Erythroblast (primary cell): ENCODE measurements around the gene AGMO.

Source experiments
- DNase-seq, 2 experiments: peaks; one replicate each; lab custom pipeline; 2025; lab: John Stamatoyannopoulos, UW
- GATA1 ChIP-seq: IDR thresholded peaks from 2 replicates; pipeline ENCODE4 v1.6.1; 2011; ENCODE audit warnings: low read depth, mild to moderate bottlenecking, control low read depth, low read length, moderate library complexity
- POLR2A ChIP-seq: IDR thresholded peaks from 2 replicates; pipeline ENCODE4 v1.6.1; 2011; ENCODE audit warnings: mild to moderate bottlenecking, low read length

The AGMO gene

GRCh38 chr7:15504351-15504750 lies 57.5 kb downstream of the AGMO start:
- no peak for DNase-seq
- TF ChIP-seq POLR2A = no peak
- no peak for TF ChIP-seq GATA1

GRCh38 chr7:15503603-15504290 lies 58.1 kb downstream of the AGMO start:
- TF ChIP-seq POLR2A = no peak
- TF ChIP-seq GATA1 = no peak
- DNase-seq = no peak

- DNase-seq = no peak
- no peak for TF ChIP-seq GATA1
- TF ChIP-seq POLR2A = no peak
Observed at GRCh38 chr7:15498465-15498864, 63.4 kb downstream of the AGMO start.

- DNase-seq = no peak
- no peak for TF ChIP-seq GATA1
- TF ChIP-seq POLR2A = no peak
Observed at GRCh38 chr7:15495170-15495569, 66.6 kb downstream of the AGMO start.

GRCh38 chr7:15494711-15495110 lies 67.1 kb downstream of the AGMO start:
- no peak for DNase-seq
- no peak for TF ChIP-seq POLR2A
- TF ChIP-seq GATA1 = no peak

- TF ChIP-seq POLR2A (no peak), GATA1 (no peak)
- no peak for DNase-seq
Observed at GRCh38 chr7:15491361-15491760, 70.5 kb downstream of the AGMO start.

GRCh38 chr7:15490291-15490690 lies 71.5 kb downstream of the AGMO start:
- DNase-seq = no peak
- TF ChIP-seq GATA1 = no peak
- no peak for TF ChIP-seq POLR2A

GRCh38 chr7:15489861-15490260 lies 72.0 kb downstream of the AGMO start:
- no peak for DNase-seq
- TF ChIP-seq GATA1 (no peak), POLR2A (no peak)

- DNase-seq = no peak
- TF ChIP-seq GATA1 (no peak), POLR2A (no peak)
Observed at GRCh38 chr7:15489383-15489782, 72.4 kb downstream of the AGMO start.

- TF ChIP-seq GATA1 (no peak), POLR2A (no peak)
- no peak for DNase-seq
Observed at GRCh38 chr7:15488401-15488800, 73.4 kb downstream of the AGMO start.

- no peak for DNase-seq
- TF ChIP-seq GATA1 = no peak
- TF ChIP-seq POLR2A = no peak
Observed at GRCh38 chr7:15487896-15488295, 73.9 kb downstream of the AGMO start.

GRCh38 chr7:15485998-15486397 lies 75.8 kb downstream of the AGMO start:
- DNase-seq = no peak
- no peak for TF ChIP-seq POLR2A
- TF ChIP-seq GATA1 = no peak

GRCh38 chr7:15485431-15485830 lies 76.4 kb downstream of the AGMO start:
- TF ChIP-seq GATA1 = no peak
- TF ChIP-seq POLR2A = no peak
- no peak for DNase-seq

GRCh38 chr7:15481132-15481531 lies 80.7 kb downstream of the AGMO start:
- TF ChIP-seq GATA1 (no peak), POLR2A (no peak)
- DNase-seq = no peak

- DNase-seq = no peak
- TF ChIP-seq GATA1 (no peak), POLR2A (no peak)
Observed at GRCh38 chr7:15478401-15478800, 83.4 kb downstream of the AGMO start.

GRCh38 chr7:15476531-15476918 lies 85.3 kb downstream of the AGMO start:
- TF ChIP-seq GATA1 = no peak
- no peak for TF ChIP-seq POLR2A
- no peak for DNase-seq

- DNase-seq = no peak
- TF ChIP-seq GATA1 (no peak), POLR2A (no peak)
Observed at GRCh38 chr7:15475808-15476530, 85.8 kb downstream of the AGMO start.
